Measurements from ENCODE around the gene NF2.

DNA sequence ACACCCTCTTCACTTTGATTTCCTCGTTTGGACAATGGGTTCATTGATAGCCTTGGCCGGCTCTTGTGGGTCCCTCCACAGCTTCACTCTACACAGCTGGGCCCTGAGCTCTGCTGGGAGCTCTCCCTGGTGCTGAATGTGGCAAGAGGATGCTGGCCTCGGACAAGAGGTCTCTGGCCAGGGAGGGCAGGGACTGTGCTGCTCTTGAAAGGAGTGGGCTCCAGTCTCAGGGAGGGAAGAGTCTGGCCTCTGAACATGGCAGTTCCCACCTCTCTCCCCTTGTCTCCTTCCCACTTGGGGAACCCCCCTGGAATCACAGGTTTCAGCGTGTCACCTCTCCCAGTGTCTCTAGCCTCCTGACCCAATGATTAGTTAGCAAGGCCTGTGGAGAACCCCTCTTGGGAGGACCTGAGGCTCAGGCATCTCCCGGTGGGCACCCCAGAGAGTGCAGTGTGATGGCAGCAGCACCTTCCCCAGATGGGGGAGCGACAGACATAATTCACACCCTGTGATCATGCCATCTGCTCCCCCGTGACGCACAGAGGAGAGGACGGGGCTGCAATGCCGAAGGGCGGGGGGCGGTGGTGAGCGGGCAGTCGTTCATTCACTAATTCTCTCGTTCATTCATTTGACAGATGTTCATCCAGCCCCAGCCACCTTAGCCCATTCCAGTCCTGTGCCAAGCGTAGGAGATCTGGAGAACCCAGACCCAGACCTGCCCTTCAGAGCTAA lies 113.5 kb downstream of the NF2 start:
- TF ChIP-seq, protein P1, sequence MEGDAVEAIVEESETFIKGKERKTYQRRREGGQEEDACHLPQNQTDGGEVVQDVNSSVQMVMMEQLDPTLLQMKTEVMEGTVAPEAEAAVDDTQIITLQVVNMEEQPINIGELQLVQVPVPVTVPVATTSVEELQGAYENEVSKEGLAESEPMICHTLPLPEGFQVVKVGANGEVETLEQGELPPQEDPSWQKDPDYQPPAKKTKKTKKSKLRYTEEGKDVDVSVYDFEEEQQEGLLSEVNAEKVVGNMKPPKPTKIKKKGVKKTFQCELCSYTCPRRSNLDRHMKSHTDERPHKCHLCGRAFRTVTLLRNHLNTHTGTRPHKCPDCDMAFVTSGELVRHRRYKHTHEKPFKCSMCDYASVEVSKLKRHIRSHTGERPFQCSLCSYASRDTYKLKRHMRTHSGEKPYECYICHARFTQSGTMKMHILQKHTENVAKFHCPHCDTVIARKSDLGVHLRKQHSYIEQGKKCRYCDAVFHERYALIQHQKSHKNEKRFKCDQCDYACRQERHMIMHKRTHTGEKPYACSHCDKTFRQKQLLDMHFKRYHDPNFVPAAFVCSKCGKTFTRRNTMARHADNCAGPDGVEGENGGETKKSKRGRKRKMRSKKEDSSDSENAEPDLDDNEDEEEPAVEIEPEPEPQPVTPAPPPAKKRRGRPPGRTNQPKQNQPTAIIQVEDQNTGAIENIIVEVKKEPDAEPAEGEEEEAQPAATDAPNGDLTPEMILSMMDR (IDR thresholded peaks at IDR 0.05) = no peak
- TF ChIP-seq POLR2A (IDR thresholded peaks at IDR 0.05) (no peak), POLR2AphosphoS5 (IDR thresholded peaks at IDR 0.05) (no peak), EP300 (IDR thresholded peaks at IDR 0.05; ENCODE audit: low read depth) (no peak)

Measured in transverse colon (tissue), 4 donors.